ENCODE measurements around the gene CFAP20DC. TPM values are rescaled to one million over a fixed set of nuclear protein-coding genes. Genes with fewer than 3 reads are reported as not detected.

Gene CFAP20DC
- total and polyA plus RNA-seq, 2 of the 4 experiments (the other 2 are of a cell fraction): 1.2 to 1.6 TPM

DNA sequence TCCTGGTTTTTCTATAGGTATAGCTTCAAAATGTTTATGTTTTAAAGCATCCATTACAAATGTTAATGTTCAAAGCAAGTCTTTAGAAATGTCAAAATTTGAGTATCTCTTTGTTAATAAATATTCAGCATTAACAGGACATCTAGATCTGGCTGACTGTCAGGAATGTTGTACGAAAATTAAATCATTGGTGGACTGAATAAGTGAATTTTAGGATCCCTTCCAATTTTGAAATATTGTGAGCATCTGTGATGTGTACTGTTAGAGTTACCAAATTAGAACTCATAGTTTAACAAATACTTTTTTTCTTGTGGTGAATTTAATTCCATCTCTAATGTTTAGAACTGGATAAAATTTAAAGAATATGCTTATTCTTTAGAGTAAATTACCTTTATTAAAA is 30.1 kb upstream of the CFAP20DC start:
- H4K8ac ChIP-seq (ENCODE audit: low read depth in 2 of 2, low read length in 2 of 2): no peak overlapping the region
- H2BK5ac ChIP-seq (ENCODE audit: low read depth, low read length, poor library complexity, severe bottlenecking): no peak overlapping the region
- H3K18ac ChIP-seq (ENCODE audit: low read depth, low read length): no peak overlapping the region
- intact Hi-C loops (cut with micrococcal nuclease): no loop called here
- no peak overlapping the region for H3K23ac ChIP-seq (ENCODE audit: low read depth, low read length)
- no peak overlapping the region for H3K4ac ChIP-seq (ENCODE audit: low read depth, low read length)
- H3K14ac ChIP-seq (replicated peaks; ENCODE audit: low read depth, low read length): no peak overlapping the region
- no peak overlapping the region for H2AK9ac ChIP-seq (replicated peaks; ENCODE audit: low read depth, low read length, poor library complexity)
- H4K5ac ChIP-seq (ENCODE audit: low read depth, low read length): no peak overlapping the region
- no CpG with 5 or more reads among the region's 1 CpG for WGBS, 2 experiments (ENCODE audit: extremely low coverage in 2 of 2, insufficient read length in 1 of 2)
- ATAC-seq (ENCODE audit: low read depth) (no peak), DNase-seq (no peak)
- dilution Hi-C loops (cut with HindIII; ENCODE audit: low sequenced_read_pairs, unreplicated experiment): no loop called here
- H3K4me1 ChIP-seq (ENCODE audit: control insufficient read depth, insufficient read depth, low read length): no peaks in the 10 kb centered on the region
- H3K79me1 ChIP-seq (ENCODE audit: low read depth in 1 of 2, low read length in 2 of 2): no peaks in the 10 kb centered on the region
- ChIA-PET CTCF (no interaction called here), POLR2A (ENCODE audit: unreplicated experiment) (no interaction called here)
- no peaks in the 10 kb centered on the region for H3K9me1 ChIP-seq (ENCODE audit: insufficient read depth, low read length)
- no peak overlapping the region for H2BK20ac ChIP-seq (ENCODE audit: low read depth, low read length)
- no peak overlapping the region for H2BK15ac ChIP-seq (ENCODE audit: low read depth, low read length)
- no peak overlapping the region for H3K9ac ChIP-seq (ENCODE audit: low read depth, low read length)
- H3K36me3 ChIP-seq (ENCODE audit: control insufficient read depth, insufficient read depth, low read length): no peaks in the 10 kb centered on the region
- no TSS peak for BruUV-seq (replicated peaks)
- no peak overlapping the region for H2AFZ ChIP-seq (replicated peaks; ENCODE audit: low read length, poor library complexity)
- no peak overlapping the region for H3K4me3 ChIP-seq (ENCODE audit: insufficient read depth, low read depth, low read length)
- in situ Hi-C loops (cut with MboI; ENCODE audit: low sequenced_read_pairs): no loop called here
- no peaks in the 10 kb centered on the region for H3K9me3 ChIP-seq (ENCODE audit: control insufficient read depth, insufficient read depth, low read length)
- no peak overlapping the region for H3K4me2 ChIP-seq (ENCODE audit: low read depth, low read length)
- H3K27ac ChIP-seq (ENCODE audit: insufficient read depth, low read length): no peak overlapping the region
- H2AK5ac ChIP-seq (ENCODE audit: low read depth, low read length): no peak overlapping the region
- H2BK120ac ChIP-seq (ENCODE audit: low read depth, low read length): no peak overlapping the region
- TF ChIP-seq NFE2L2 (IDR thresholded peaks at IDR 0.05; ENCODE audit: low read depth, low read length) (no peak), BHLHE40 (IDR thresholded peaks at IDR 0.05; ENCODE audit: low read depth, low read length) (no peak), FOS (IDR thresholded peaks at IDR 0.05; ENCODE audit: low read depth, low read length) (no peak), CTCF (conservative IDR thresholded peaks at IDR 0.05; ENCODE audit: low read depth, low read length) (no peak), SMC3 (IDR thresholded peaks at IDR 0.05; ENCODE audit: low read depth, low read length) (no peak), RCOR1 (IDR thresholded peaks at IDR 0.05; ENCODE audit: insufficient replicate concordance, low read length) (no peak), MXI1 (IDR thresholded peaks at IDR 0.05; ENCODE audit: borderline replicate concordance, low read depth, low read length) (no peak), RAD21 (IDR thresholded peaks at IDR 0.05; ENCODE audit: low read length) (no peak), MAZ (IDR thresholded peaks at IDR 0.05; ENCODE audit: borderline replicate concordance, low read depth, low read length) (no peak), MAFK (IDR thresholded peaks at IDR 0.05; ENCODE audit: low read depth, low read length) (no peak)
- TF ChIP-seq, protein P1, sequence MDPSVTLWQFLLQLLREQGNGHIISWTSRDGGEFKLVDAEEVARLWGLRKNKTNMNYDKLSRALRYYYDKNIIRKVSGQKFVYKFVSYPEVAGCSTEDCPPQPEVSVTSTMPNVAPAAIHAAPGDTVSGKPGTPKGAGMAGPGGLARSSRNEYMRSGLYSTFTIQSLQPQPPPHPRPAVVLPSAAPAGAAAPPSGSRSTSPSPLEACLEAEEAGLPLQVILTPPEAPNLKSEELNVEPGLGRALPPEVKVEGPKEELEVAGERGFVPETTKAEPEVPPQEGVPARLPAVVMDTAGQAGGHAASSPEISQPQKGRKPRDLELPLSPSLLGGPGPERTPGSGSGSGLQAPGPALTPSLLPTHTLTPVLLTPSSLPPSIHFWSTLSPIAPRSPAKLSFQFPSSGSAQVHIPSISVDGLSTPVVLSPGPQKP (IDR thresholded peaks at IDR 0.05; ENCODE audit: borderline replicate concordance, low read depth, low read length): no peak
- no peak overlapping the region for H4K91ac ChIP-seq (ENCODE audit: insufficient read depth, low read depth, low read length)
- no peaks in the 10 kb centered on the region for H4K20me1 ChIP-seq (ENCODE audit: insufficient read depth, low read length)
- H3K27me3 ChIP-seq (ENCODE audit: control insufficient read depth, insufficient read depth, low read length): no peaks in the 10 kb centered on the region
- no peak overlapping the region for H3K56ac ChIP-seq (ENCODE audit: extremely low read depth, insufficient read depth, low read length)
